SK-N-SH (cell line): ENCODE measurements around the gene ZNF304. TPM values are rescaled to one million over a fixed set of nuclear protein-coding genes. Genes with fewer than 3 reads are reported as not detected.

Experiments used
- CHD2 ChIP-seq: fragments of 150-350 bp; IDR thresholded peaks from 2 replicates; pipeline ENCODE4 v1.6.1; 2018; ENCODE audit warnings: low read length; ENCODE audit not compliant: partially characterized antibody
- ELF1 ChIP-seq: IDR thresholded peaks from 2 replicates; pipeline ENCODE4 v1.4.0; 2012
- EZH2phosphoT487 ChIP-seq: fragments of 200-600 bp; sonication (generic); IDR thresholded peaks from 2 replicates; pipeline ENCODE4 v1.6.1; 2017; ENCODE audit warnings: low read depth, mixed run types, mild to moderate bottlenecking, antibody characterized with exemption, moderate library complexity, borderline replicate concordance
- JUND ChIP-seq: IDR thresholded peaks from 2 replicates; pipeline ENCODE4 v1.4.0; 2012
- MEF2A ChIP-seq: IDR thresholded peaks from 2 replicates; pipeline ENCODE4 v1.4.0; 2012; ENCODE audit warnings: low read depth, borderline replicate concordance
- MXI1 ChIP-seq: IDR thresholded peaks from 2 replicates; pipeline ENCODE4 v1.6.1; 2012; ENCODE audit warnings: mild to moderate bottlenecking, low read depth, low read length, improper control_type of control experiment
- NFIC ChIP-seq: IDR thresholded peaks from 2 replicates; pipeline ENCODE4 v1.4.0; 2012; ENCODE audit warnings: borderline replicate concordance
- NRF1 ChIP-seq: IDR thresholded peaks from 2 replicates; pipeline ENCODE4 v1.6.1; 2012; ENCODE audit warnings: low read depth, mild to moderate bottlenecking, low read length
- POLR2AphosphoS5 ChIP-seq: IDR thresholded peaks from 2 replicates; pipeline ENCODE4 v1.6.1; 2012; ENCODE audit warnings: low read depth, low read length
- RXRA ChIP-seq: IDR thresholded peaks from 2 replicates; pipeline ENCODE4 v1.4.0; 2012; ENCODE audit warnings: low read depth, mild to moderate bottlenecking, borderline replicate concordance
- SIN3A ChIP-seq: IDR thresholded peaks from 2 replicates; pipeline ENCODE4 v1.6.1; 2012; ENCODE audit warnings: low read depth, mild to moderate bottlenecking, low read length, moderate library complexity, borderline replicate concordance
- TEAD4 ChIP-seq: IDR thresholded peaks from 2 replicates; pipeline ENCODE4 v1.4.0; 2012; ENCODE audit warnings: mild to moderate bottlenecking, borderline replicate concordance; ENCODE audit not compliant: insufficient read depth
- ZBTB33 ChIP-seq: IDR thresholded peaks from 2 replicates; pipeline ENCODE4 v1.4.0; 2012; ENCODE audit warnings: low read depth, borderline replicate concordance
- polyA plus RNA-seq, 3 experiments: library from polyadenylated mRNA; depleted of rRNA; stranded (reverse); fragments of >200 nt; gene quantifications; 2 replicates each; pipeline ENCODE4 v1.2.3, GENCODE V29; 2012
- TF ChIP-seq, protein P1 (sequence below): fragments of 200-600 bp; sonication (generic); IDR thresholded peaks from 2 replicates; pipeline ENCODE4 v1.6.1; 2017; ENCODE audit warnings: antibody characterized with exemption, mild to moderate bottlenecking, moderate library complexity
- TF ChIP-seq, protein P2 (sequence below): IDR thresholded peaks from 2 replicates; pipeline ENCODE4; 2012
- TF ChIP-seq, protein P3 (sequence below): fragments of 150-350 bp; IDR thresholded peaks from 2 replicates; pipeline ENCODE4 v1.6.1; 2017; ENCODE audit warnings: antibody characterized with exemption, low read length, low read depth, borderline replicate concordance

ZNF304 gene
- polyA plus RNA-seq, 1 of the 3 experiments (the other 2 are of a cell fraction) = 2.5 TPM

- TF ChIP-seq, protein P1, sequence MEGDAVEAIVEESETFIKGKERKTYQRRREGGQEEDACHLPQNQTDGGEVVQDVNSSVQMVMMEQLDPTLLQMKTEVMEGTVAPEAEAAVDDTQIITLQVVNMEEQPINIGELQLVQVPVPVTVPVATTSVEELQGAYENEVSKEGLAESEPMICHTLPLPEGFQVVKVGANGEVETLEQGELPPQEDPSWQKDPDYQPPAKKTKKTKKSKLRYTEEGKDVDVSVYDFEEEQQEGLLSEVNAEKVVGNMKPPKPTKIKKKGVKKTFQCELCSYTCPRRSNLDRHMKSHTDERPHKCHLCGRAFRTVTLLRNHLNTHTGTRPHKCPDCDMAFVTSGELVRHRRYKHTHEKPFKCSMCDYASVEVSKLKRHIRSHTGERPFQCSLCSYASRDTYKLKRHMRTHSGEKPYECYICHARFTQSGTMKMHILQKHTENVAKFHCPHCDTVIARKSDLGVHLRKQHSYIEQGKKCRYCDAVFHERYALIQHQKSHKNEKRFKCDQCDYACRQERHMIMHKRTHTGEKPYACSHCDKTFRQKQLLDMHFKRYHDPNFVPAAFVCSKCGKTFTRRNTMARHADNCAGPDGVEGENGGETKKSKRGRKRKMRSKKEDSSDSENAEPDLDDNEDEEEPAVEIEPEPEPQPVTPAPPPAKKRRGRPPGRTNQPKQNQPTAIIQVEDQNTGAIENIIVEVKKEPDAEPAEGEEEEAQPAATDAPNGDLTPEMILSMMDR = peak; percentile 24
- no peak for TF ChIP-seq POLR2AphosphoS5
- TF ChIP-seq RXRA = no peak
- TF ChIP-seq TEAD4 = no peak
- TF ChIP-seq MXI1 = peak; percentile 82
- TF ChIP-seq ELF1 = peak; percentile 94
- TF ChIP-seq EZH2phosphoT487 = no peak
- peak; percentile 59; the same call in 1 of the 2 replicates for TF ChIP-seq SIN3A
- TF ChIP-seq NFIC = no peak
- TF ChIP-seq, protein P2, sequence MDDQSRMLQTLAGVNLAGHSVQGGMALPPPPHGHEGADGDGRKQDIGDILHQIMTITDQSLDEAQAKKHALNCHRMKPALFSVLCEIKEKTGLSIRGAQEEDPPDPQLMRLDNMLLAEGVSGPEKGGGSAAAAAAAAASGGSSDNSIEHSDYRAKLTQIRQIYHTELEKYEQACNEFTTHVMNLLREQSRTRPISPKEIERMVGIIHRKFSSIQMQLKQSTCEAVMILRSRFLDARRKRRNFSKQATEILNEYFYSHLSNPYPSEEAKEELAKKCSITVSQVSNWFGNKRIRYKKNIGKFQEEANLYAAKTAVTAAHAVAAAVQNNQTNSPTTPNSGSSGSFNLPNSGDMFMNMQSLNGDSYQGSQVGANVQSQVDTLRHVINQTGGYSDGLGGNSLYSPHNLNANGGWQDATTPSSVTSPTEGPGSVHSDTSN = peak; percentile 9; the same call in 1 of the 2 replicates
- TF ChIP-seq, protein P3, sequence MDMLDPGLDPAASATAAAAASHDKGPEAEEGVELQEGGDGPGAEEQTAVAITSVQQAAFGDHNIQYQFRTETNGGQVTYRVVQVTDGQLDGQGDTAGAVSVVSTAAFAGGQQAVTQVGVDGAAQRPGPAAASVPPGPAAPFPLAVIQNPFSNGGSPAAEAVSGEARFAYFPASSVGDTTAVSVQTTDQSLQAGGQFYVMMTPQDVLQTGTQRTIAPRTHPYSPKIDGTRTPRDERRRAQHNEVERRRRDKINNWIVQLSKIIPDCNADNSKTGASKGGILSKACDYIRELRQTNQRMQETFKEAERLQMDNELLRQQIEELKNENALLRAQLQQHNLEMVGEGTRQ = no peak
- TF ChIP-seq CHD2 = peak; percentile 97
- peak; percentile 88 for TF ChIP-seq ZBTB33
- TF ChIP-seq MEF2A = no peak
- no peak for TF ChIP-seq JUND
- TF ChIP-seq NRF1 = peak; percentile 70; the same call in 1 of the 2 replicates
- TF ChIP-seq, all 33 proteins: peak for 15
Observed at GRCh38 chr19:57389730-57390598, 38.9 kb downstream of the ZNF304 start, which contains the start of gene ZNF548 (continued).
